Measurements from ENCODE around the gene SOST. TPM values are rescaled to one million over a fixed set of nuclear protein-coding genes. Genes with fewer than 3 reads are reported as not detected.

SOST gene
- total RNA-seq, 1 experiment from 2014 or later, result not detected

GRCh38 chr17:43778337-43779144, 19.9 kb upstream of the SOST start, which contains the start of gene DUSP3:
Gene DUSP3, minus strand, starts transcription at chr17:43778977. Its CDS starts 53 bp downstream, at chr17:43778924.
- Mint-ChIP-seq H3K36me3 (ENCODE audit: insufficient read depth in 1 of 3, low read depth in 3 of 3) (peaks cover 0 to 20% (median 11%) of the 10 kb centered on the region in 3 experiments; a peak in 6 of 7 replicates), H3K27ac (peak within 1 kb of the TSS in 2 of 3 experiments; percentile 86 to 98; a peak in 3 of 7 replicates)

More at GRCh38 chr17:43778337-43779144, 19.9 kb upstream of the SOST start, which contains the start of gene DUSP3:
- H2BK20ac ChIP-seq (ENCODE audit: low read depth, low read length, poor library complexity, severe bottlenecking), result no peak within 1 kb of the TSS
- H3T11ph ChIP-seq (ENCODE audit: low read length), result no peak within 1 kb of the TSS
- WGBS (ENCODE audit: extremely low coverage, insufficient read length, low lambda C conversion rate), result no CpG with 5 or more reads among the region's 100 CpGs
- no peak within 1 kb of the TSS for H2BK5ac ChIP-seq (ENCODE audit: insufficient read length, low read length)
- H4K91ac ChIP-seq (ENCODE audit: insufficient read length, low read depth, low read length), result no peak within 1 kb of the TSS
- H3K9me3 ChIP-seq (ENCODE audit: control insufficient read depth, low read depth, low read length), result no peaks in the 10 kb centered on the region
- Mint-ChIP-seq H3K9me3 (no peaks in the 10 kb centered on the region), H3K4me3 (peak within 1 kb of the TSS; percentile 78 to 88), H3K4me1 (peaks cover 11 to 12% of the 10 kb centered on the region in 2 experiments), H3K27me3 (ENCODE audit: low read depth) (peaks cover 27% of the 10 kb centered on the region)
- H3K18ac ChIP-seq (ENCODE audit: insufficient read length, low read depth, low read length), result peak within 1 kb of the TSS; percentile 100
- H3K4me1 ChIP-seq (ENCODE audit: insufficient read depth, low read length), result no peaks in the 10 kb centered on the region
- no peak within 1 kb of the TSS for H4K5ac ChIP-seq (ENCODE audit: insufficient read length, low read depth, low read length)
- H3K4me2 ChIP-seq (ENCODE audit: insufficient read depth, insufficient read length, low read length), result peak within 1 kb of the TSS; percentile 50
- H2AK5ac ChIP-seq (ENCODE audit: insufficient read length, low read length), result no peak within 1 kb of the TSS
- no peaks in the 10 kb centered on the region for H3K27me3 ChIP-seq (ENCODE audit: insufficient read depth, low read length)
- H3K23me2 ChIP-seq (ENCODE audit: insufficient read length, low read depth, low read length, poor library complexity, severe bottlenecking), result peaks cover 5% of the 10 kb centered on the region
- H2BK15ac ChIP-seq (ENCODE audit: low read depth, low read length), result no peak within 1 kb of the TSS
- no peaks in the 10 kb centered on the region for H3K79me2 ChIP-seq (ENCODE audit: insufficient read depth, low read length)
- peak within 1 kb of the TSS; percentile 65 for H2BK120ac ChIP-seq (ENCODE audit: low read depth, low read length, poor library complexity, severe bottlenecking)
- peak within 1 kb of the TSS; percentile 79 for H3K9ac ChIP-seq (ENCODE audit: extremely low read depth, insufficient read length, low read length)
- H2AFZ ChIP-seq (ENCODE audit: low read length), result no peak within 1 kb of the TSS
- no peak within 1 kb of the TSS for H3K27ac ChIP-seq (ENCODE audit: insufficient read length, low read depth, low read length)
- peak; percentile 99 for DNase-seq
- no peak within 1 kb of the TSS for H4K8ac ChIP-seq (replicated peaks; ENCODE audit: insufficient read length, low read depth, low read length)
- no peaks in the 10 kb centered on the region for H3K79me1 ChIP-seq (ENCODE audit: insufficient read depth, low read depth, low read length, poor library complexity, severe bottlenecking)
- no peak within 1 kb of the TSS; the same call in 1 of the 2 replicates for H3K4ac ChIP-seq (ENCODE audit: low read depth, low read length)
- peak within 1 kb of the TSS; percentile 76 for H2BK12ac ChIP-seq (ENCODE audit: insufficient read length, low read depth, low read length)
- no peak for TF ChIP-seq CTCF (conservative IDR thresholded peaks at IDR 0.05)
- H3K14ac ChIP-seq (ENCODE audit: insufficient read depth, low read length), result peak within 1 kb of the TSS; percentile 100
- H3K23ac ChIP-seq (ENCODE audit: insufficient read length, low read depth, low read length), result no peak within 1 kb of the TSS
- no peak within 1 kb of the TSS for H3K56ac ChIP-seq (ENCODE audit: insufficient read length, low read depth, low read length)
- H4K20me1 ChIP-seq (ENCODE audit: control insufficient read depth, insufficient read depth, insufficient read length), result no peaks in the 10 kb centered on the region

Data from H9 (cell line).